ENCODE data around the gene EFNA2.
A peak's percentile ranks its signal among the peaks of the same experiment; 100 is the strongest.
"Not testable (repeated sequence)": the region's sequence is repeated elsewhere in the genome, so short reads cannot be mapped to it uniquely, and the experiment has no call there.

The EFNA2 gene

GRCh38 chr19:1285737-1286360 is at the start of gene EFNA2:
Gene EFNA2, plus strand, starts transcription at chr19:1285873. Its CDS starts 296 bp downstream, at chr19:1286169.
- no peak for DNase-seq

- DNase-seq = no peak
These were observed 49.1 kb upstream of the EFNA2 start for GRCh38 chr19:1236576-1236975.

- DNase-seq = no peak
These were observed 48.5 kb upstream of the EFNA2 start for GRCh38 chr19:1237027-1237659.

- DNase-seq = peak in 1 of 2 experiments; percentile 48
These were observed 47.8 kb upstream of the EFNA2 start, which contains the start of gene CBARP for GRCh38 chr19:1237754-1238368. Gene CBARP, minus strand, starts transcription at chr19:1238005. Its CDS starts 1,905 bp downstream, at chr19:1236100.

GRCh38 chr19:1238369-1239303 is 47.0 kb upstream of the EFNA2 start:
- DNase-seq = no peak

GRCh38 chr19:1239420-1239795 is 46.3 kb upstream of the EFNA2 start:
- no peak for DNase-seq

- peak; percentile 79 to 93 for DNase-seq
These were observed 45.6 kb upstream of the EFNA2 start for GRCh38 chr19:1239796-1240737.

GRCh38 chr19:1240925-1241324 is 44.7 kb upstream of the EFNA2 start:
- no peak for DNase-seq

GRCh38 chr19:1241417-1242095 is 44.1 kb upstream of the EFNA2 start, which contains the start of gene ATP5F1D:
Gene ATP5F1D, plus strand, starts transcription at chr19:1241751. Its CDS starts 100 bp downstream, at chr19:1241851.
- DNase-seq = peak; percentile 65 to 89

- peak; percentile 35 to 55 for DNase-seq
These were observed 41.6 kb upstream of the EFNA2 start for GRCh38 chr19:1243768-1244692.

- no peak for DNase-seq
These were observed 40.8 kb upstream of the EFNA2 start for GRCh38 chr19:1244693-1245451.

GRCh38 chr19:1245494-1246264 is 40.0 kb upstream of the EFNA2 start:
- no peak for DNase-seq

GRCh38 chr19:1246265-1247087 is 39.2 kb upstream of the EFNA2 start:
- DNase-seq = not testable (repeated sequence)

GRCh38 chr19:1247748-1248138 is 37.9 kb upstream of the EFNA2 start:
- DNase-seq = no peak

- peak; percentile 52 to 71 for DNase-seq
These were observed 37.4 kb upstream of the EFNA2 start, which contains the start of gene MIDN for GRCh38 chr19:1248139-1248785. Gene MIDN, plus strand, starts transcription at chr19:1248583. Its CDS starts 1,714 bp downstream, at chr19:1250297.

- peak; percentile 79 to 88 for DNase-seq
These were observed 36.8 kb upstream of the EFNA2 start for GRCh38 chr19:1248786-1249297.
